SU-DHL-6 (cell line): ENCODE measurements around the gene USP25.

Experiments used
- EZH2phosphoT487 ChIP-seq: fragments of 200-600 bp; sonication (generic), shearing (Covaris generic); conservative IDR thresholded peaks from 2 replicates; pipeline ENCODE4 v1.6.1; 2018; ENCODE audit warnings: mild to moderate bottlenecking, antibody characterized with exemption, low read length, moderate library complexity, mixed read lengths
- TF ChIP-seq, protein P1 (sequence below): fragments of 200-600 bp; sonication (generic); IDR thresholded peaks from one replicate; pipeline ENCODE4 v1.5.1; 2017; ENCODE audit warnings: antibody characterized with exemption, mild to moderate bottlenecking, low read length, moderate library complexity; ENCODE audit not compliant: insufficient read depth, poor library complexity, severe bottlenecking

DNA sequence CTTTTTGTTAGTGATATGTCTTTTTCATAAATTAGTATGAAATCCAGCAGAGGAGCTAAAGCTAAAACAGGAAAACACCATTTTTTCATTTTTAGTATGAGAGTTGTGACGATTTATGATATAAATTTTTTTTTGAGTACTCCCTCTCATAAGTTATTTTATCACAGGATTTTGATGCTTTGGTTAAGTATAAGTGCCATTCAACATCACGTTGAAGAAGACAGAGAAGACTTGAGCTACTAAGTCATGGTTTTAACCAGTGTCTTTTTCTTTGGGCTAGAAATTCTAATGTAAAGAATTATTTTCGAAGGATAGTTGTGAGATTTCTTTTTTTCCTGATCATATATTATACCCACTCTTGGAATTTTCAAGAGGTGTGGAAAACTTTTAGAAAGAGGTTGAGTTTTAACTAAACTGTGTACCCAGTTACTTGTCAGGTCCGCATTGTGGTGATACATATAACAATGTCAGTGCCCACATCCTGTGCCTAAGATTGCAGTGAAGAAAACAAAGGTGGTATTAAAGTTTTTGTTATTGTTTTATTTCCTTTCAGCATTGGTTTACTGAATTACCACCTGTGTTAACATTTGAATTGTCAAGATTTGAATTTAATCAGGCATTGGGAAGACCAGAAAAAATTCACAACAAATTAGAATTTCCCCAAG, 93.8 kb downstream of the USP25 start:
- TF ChIP-seq, protein P1, sequence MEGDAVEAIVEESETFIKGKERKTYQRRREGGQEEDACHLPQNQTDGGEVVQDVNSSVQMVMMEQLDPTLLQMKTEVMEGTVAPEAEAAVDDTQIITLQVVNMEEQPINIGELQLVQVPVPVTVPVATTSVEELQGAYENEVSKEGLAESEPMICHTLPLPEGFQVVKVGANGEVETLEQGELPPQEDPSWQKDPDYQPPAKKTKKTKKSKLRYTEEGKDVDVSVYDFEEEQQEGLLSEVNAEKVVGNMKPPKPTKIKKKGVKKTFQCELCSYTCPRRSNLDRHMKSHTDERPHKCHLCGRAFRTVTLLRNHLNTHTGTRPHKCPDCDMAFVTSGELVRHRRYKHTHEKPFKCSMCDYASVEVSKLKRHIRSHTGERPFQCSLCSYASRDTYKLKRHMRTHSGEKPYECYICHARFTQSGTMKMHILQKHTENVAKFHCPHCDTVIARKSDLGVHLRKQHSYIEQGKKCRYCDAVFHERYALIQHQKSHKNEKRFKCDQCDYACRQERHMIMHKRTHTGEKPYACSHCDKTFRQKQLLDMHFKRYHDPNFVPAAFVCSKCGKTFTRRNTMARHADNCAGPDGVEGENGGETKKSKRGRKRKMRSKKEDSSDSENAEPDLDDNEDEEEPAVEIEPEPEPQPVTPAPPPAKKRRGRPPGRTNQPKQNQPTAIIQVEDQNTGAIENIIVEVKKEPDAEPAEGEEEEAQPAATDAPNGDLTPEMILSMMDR, result no peak
- TF ChIP-seq EZH2phosphoT487, result no peak
